UCSD-AML1 (cell line): ENCODE data around the gene TMEM135.

Source experiments
- DNase-seq: peaks from one replicate; lab custom pipeline; 2025; ENCODE audit not compliant: unreplicated experiment; lab: John Stamatoyannopoulos, UW

The TMEM135 gene

GRCh38 chr11:87299041-87299481 lies 261.3 kb downstream of the TMEM135 start:
- DNase-seq: no peak

GRCh38 chr11:87300640-87301380 lies 263.1 kb downstream of the TMEM135 start:
- no peak for DNase-seq

- no peak for DNase-seq
Observed at GRCh38 chr11:87301785-87302540, 264.2 kb downstream of the TMEM135 start.

- no peak for DNase-seq
Observed at GRCh38 chr11:87304412-87304811, 266.7 kb downstream of the TMEM135 start.

GRCh38 chr11:87306262-87306851 lies 268.6 kb downstream of the TMEM135 start:
- DNase-seq: no peak

- DNase-seq: no peak
Observed at GRCh38 chr11:87307101-87307500, 269.4 kb downstream of the TMEM135 start.

GRCh38 chr11:87315229-87315628 lies 277.5 kb downstream of the TMEM135 start:
- DNase-seq: no peak

GRCh38 chr11:87316491-87316890 lies 278.8 kb downstream of the TMEM135 start:
- DNase-seq: no peak

GRCh38 chr11:87317441-87317840 lies 279.7 kb downstream of the TMEM135 start:
- no peak for DNase-seq

GRCh38 chr11:87320123-87320522 lies 282.4 kb downstream of the TMEM135 start:
- no peak for DNase-seq

- no peak for DNase-seq
Observed at GRCh38 chr11:87322568-87322967, 284.8 kb downstream of the TMEM135 start.

- no peak for DNase-seq
Observed at GRCh38 chr11:87323899-87324298, 286.2 kb downstream of the TMEM135 start.

- DNase-seq: no peak
Observed at GRCh38 chr11:87324817-87325489, 287.2 kb downstream of the TMEM135 start.

GRCh38 chr11:87325490-87325872 lies 287.7 kb downstream of the TMEM135 start:
- DNase-seq: no peak

- no peak for DNase-seq
Observed at GRCh38 chr11:87326594-87326993, 288.9 kb downstream of the TMEM135 start.

GRCh38 chr11:87329172-87329571 lies 291.4 kb downstream of the TMEM135 start:
- no peak for DNase-seq

- DNase-seq: no peak
Observed at GRCh38 chr11:87330187-87330601, 292.5 kb downstream of the TMEM135 start.

- no peak for DNase-seq
Observed at GRCh38 chr11:87331273-87331672, 293.5 kb downstream of the TMEM135 start.

GRCh38 chr11:87338046-87338639 lies 300.4 kb downstream of the TMEM135 start:
- no peak for DNase-seq

- DNase-seq: no peak
Observed at GRCh38 chr11:87339416-87339815, 301.7 kb downstream of the TMEM135 start.

GRCh38 chr11:87347441-87347840 lies 309.7 kb downstream of the TMEM135 start:
- no peak for DNase-seq
